Measurements from ENCODE around the gene OR6N2. TPM values are rescaled to one million over a fixed set of nuclear protein-coding genes. Genes with fewer than 3 reads are reported as not detected.

The OR6N2 gene
- not detected for total RNA-seq

GRCh38 chr1:158781104-158781503 lies at the start of gene OR6N2:
Gene OR6N2 (minus strand): TSS chr1:158781204. CDS start chr1:158777635, 3,569 bp downstream.

GRCh38 chr1:158771950-158772866 lies 8.8 kb downstream of the OR6N2 start, which contains the start of gene OR6N1:
Gene OR6N1 (minus strand): TSS chr1:158772195. CDS start chr1:158766682, 5,513 bp downstream.

GRCh38 chr1:158754420-158754819 lies 26.6 kb downstream of the OR6N2 start, which contains the start of gene OR6K6:
Gene OR6K6 (plus strand): TSS chr1:158754720. CDS start chr1:158754888, 168 bp downstream.

Small RNA genes within 50 kb of the gene (small RNA-seq; reads per million reads assigned to genes)
- gene OR2AQ1P, result 0 reads per million in 2 donors

Other genes with a start within 250 kb of the OR6N2 start
- not detected for gene OR6Y1, start 226.8 kb downstream of the OR6N2 start, total RNA-seq
- not detected for gene OR6P1, start 210.6 kb downstream of the OR6N2 start, total RNA-seq
- gene OR10X1, start 201.3 kb downstream of the OR6N2 start, total RNA-seq, result not detected
- not detected for gene OR10Z1, start 175.9 kb downstream of the OR6N2 start, total RNA-seq
- gene SPTA1, start 94.5 kb downstream of the OR6N2 start, total RNA-seq, result under 1 TPM; under 0.01 TPM
- gene OR6K2, start 80.6 kb downstream of the OR6N2 start, total RNA-seq, result not detected
- not detected for gene OR6K3, start 60.5 kb downstream of the OR6N2 start, total RNA-seq
- not detected for gene OR6K6, start 26.5 kb downstream of the OR6N2 start, total RNA-seq
- not detected for gene OR6N1, start 9.0 kb downstream of the OR6N2 start, total RNA-seq
- not detected for gene MNDA, start 50.1 kb upstream of the OR6N2 start, total RNA-seq
- gene PYHIN1, start 150.3 kb upstream of the OR6N2 start, total RNA-seq, result 1 to 10 TPM; 6.0 to 7.9 TPM
- 100 to 1,000 TPM; 334 to 365 TPM for gene IFI16, start 228.7 kb upstream of the OR6N2 start, total RNA-seq

All from melanocyte of skin (primary cell).